ENCODE results near the gene SPACA4.
"Not testable (repeated sequence)": the region's sequence is repeated elsewhere in the genome, so short reads cannot be mapped to it uniquely, and the experiment has no call there.

SPACA4 gene

DNA sequence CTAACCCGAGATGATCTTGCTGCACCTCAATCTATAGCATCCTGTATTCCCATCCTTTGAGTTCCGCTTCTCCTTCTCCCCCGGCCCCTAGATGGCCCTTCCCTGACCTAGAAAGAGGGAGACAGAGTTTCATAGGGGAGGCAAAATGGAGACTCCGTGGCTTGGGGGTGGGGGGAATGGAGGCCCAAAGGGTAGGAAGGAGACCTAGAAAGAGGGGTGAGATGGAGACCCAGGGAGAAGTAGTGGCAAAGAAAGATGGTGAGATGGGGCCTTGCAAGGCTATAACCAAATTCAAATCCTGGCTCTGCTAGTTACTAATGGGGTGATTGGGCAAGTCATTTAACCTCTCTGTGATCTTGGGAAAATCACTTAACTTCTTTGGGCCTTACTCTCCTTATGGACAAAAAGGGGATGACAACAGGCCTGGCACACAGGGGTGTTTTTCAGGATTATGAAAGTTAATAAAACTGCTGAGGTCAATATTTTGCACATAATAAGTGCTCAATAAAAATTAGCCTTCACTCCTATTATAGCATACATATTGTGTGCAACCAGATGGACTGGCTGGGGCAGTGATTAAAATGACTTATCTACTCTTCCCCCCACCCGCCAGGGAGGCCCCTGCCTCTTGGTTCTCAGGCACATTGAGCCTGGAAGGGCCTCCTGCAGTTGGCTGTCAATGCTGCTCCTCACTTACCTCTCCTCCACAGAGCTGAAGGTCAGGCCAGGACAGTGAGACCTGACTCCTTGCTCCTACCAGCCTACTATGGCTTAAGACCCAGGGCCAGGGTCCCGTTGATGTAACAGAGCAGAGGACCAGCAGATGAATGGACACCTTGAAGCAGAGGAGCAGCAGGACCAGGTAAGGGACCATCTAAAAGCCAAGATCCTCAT is 13.4 kb downstream of the SPACA4 start:
- no peak for DNase-seq

DNA sequence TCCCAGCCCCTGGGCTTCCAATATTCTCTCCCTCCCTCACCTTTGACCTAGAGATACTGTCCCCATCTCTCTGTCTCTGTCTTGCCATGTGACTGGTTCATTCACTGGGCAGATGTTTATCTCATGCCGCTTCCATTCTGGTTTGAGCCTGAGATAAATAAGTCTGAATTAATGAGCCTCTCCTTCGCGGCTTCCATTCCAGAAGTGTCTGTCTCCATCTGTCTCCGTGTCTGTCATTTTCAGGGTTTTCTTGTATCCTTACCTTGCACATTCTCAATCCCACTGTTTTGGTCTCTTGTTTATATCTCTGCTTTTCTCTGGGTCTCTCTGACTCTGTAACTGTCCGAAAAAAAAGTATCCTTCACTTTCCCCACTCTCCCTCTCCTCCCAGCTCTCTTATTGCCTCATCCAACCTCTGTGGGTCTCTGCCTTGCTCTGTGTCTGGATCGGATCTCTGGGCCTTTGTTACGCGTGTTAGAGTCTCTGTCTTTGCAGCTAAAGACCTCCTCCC is 17.1 kb downstream of the SPACA4 start:
- DNase-seq = no peak

DNA sequence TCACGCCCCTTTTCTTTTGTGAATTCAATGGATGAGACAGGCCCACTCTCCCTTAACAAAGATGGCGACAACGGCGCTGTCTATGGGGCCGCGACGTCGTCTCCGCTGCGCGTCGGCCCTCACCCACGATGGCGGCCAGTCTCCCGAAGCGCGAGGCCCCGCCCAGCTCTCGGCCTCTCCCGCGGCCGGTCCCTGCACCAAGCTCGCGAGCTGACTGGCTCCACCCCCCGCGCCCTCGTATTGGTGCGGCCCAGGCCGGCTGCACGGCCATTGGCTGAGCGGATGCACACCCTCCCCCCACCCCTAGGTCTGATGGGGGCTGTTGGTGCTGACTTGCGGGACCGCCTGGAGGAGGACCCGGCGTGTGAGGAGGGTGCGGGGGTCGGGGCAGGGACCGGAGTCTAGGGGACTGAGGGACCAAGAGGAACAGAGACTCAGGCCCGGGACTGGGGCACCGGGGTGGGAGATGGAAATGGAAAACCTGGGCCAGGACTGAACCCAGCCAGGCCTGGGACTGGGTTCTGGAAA is 17.6 kb downstream of the SPACA4 start:
- peak; percentile 98 for DNase-seq

DNA sequence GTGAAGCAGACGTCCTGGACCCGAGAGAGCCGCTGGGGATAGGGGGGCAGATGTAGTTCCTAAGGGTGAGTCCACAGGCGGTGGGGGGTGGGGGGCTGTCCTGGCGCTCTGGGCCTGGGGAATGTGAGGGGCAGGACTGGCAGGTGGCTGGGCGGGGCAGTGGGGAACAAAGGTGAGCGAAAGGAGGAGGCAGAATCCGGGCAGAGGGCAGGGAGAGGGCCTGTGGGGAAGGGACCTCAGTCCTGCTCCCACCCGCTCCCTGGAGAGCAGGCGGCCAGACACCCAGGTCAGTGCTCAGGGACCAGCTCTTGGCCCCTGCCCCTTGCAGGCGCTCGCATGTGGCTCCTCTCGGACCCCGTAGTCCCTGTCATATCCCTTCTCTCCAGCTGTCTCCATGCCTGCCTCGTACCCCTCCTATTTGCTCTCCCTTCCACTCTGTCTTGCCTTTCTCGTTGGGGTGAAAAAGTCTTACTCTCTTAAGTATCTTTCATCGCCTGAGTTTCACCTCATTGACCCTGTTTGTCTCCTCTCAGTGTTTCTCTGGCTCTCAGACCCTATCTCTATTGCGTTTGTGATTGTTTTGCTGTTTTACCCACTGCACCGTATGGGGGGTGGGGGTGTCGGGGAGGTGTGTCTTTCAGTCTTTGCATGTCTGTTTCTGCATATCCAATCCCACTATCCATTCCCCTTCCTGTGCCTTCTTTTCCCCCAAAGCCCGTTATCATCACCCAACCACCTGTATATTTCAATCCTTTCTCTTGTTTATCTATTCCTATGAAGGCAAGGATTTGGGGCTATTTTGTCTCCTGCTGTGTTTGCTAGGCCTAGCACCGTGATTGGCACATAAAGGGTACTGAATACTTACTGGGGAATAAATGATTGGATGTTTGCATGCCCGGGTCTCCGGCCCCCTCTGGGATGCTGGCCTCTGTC is 18.5 kb downstream of the SPACA4 start:
- DNase-seq = peak; percentile 7

DNA sequence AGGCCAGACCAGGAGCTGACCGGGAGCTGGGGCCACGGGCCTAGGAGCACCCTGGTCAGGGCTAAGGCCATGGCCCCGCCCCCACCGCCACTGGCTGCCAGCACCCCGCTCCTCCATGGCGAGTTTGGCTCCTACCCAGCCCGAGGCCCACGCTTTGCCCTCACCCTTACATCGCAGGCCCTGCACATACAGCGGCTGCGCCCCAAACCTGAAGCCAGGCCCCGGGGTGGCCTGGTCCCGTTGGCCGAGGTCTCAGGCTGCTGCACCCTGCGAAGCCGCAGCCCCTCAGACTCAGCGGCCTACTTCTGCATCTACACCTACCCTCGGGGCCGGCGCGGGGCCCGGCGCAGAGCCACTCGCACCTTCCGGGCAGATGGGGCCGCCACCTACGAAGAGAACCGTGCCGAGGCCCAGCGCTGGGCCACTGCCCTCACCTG is 19.4 kb downstream of the SPACA4 start:
- no peak for DNase-seq

DNA sequence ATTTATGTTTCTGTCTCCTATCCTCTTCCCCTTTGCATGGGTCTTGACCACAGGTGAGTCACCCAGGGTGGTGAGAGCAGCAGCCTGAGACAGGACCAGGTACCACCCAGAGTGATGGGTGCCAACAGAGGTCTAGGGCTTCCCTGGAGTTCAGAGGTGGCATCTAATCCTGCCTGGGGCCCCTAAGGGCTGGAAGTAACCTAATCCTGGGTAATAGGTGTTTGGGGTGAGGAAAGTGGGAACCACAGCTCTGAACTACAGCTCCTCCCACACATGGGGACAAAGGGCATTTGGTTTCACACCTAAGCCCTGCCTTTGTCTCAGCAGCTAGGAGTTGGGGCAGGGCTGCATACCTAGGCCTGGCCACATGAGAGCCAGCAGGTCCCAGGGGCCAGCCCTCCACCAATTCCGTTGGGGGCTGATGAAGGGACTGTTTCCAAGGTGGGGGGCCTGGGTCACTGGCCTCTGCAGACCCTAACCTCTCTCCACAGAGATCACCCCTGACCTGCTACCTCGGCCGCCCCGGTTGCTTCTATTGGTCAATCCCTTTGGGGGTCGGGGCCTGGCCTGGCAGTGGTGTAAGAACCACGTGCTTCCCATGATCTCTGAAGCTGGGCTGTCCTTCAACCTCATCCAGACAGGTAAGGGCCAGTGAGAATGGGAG is 20.8 kb downstream of the SPACA4 start:
- peak; percentile 33 for DNase-seq

DNA sequence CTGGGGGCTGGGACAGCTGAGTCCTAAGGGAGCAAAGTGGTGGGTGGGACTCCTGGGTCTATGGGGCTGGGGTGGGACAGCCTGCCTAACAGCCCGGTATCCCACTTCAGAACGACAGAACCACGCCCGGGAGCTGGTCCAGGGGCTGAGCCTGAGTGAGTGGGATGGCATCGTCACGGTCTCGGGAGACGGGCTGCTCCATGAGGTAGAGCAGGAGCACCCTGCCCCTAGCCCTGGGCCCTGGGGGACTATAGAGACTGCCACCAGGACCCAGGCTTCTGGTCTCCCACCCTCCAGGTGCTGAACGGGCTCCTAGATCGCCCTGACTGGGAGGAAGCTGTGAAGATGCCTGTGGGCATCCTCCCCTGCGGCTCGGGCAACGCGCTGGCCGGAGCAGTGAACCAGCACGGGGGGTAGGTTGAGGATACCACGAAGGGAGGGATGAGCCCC is 21.3 kb downstream of the SPACA4 start:
- no peak for DNase-seq

DNA sequence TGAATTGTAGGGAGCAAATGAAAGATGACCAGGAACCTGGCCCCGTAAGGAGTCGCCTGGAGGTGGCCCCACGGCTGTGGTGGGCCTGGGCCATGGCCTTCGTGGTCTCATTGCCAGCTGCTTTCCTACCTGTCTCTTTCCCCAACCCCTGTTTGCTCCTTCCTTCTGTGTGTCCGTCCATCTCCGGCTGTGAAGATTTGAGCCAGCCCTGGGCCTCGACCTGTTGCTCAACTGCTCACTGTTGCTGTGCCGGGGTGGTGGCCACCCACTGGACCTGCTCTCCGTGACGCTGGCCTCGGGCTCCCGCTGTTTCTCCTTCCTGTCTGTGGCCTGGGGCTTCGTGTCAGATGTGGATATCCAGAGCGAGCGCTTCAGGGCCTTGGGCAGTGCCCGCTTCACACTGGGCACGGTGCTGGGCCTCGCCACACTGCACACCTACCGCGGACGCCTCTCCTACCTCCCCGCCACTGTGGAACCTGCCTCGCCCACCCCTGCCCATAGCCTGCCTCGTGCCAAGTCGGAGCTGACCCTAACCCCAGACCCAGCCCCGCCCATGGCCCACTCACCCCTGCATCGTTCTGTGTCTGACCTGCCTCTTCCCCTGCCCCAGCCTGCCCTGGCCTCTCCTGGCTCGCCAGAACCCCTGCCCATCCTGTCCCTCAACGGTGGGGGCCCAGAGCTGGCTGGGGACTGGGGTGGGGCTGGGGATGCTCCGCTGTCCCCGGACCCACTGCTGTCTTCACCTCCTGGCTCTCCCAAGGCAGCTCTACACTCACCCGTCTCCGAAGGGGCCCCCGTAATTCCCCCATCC is 22.1 kb downstream of the SPACA4 start:
- peak; percentile 3 for DNase-seq

DNA sequence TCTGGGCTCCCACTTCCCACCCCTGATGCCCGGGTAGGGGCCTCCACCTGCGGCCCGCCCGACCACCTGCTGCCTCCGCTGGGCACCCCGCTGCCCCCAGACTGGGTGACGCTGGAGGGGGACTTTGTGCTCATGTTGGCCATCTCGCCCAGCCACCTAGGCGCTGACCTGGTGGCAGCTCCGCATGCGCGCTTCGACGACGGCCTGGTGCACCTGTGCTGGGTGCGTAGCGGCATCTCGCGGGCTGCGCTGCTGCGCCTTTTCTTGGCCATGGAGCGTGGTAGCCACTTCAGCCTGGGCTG is 22.7 kb downstream of the SPACA4 start:
- DNase-seq = no peak

DNA sequence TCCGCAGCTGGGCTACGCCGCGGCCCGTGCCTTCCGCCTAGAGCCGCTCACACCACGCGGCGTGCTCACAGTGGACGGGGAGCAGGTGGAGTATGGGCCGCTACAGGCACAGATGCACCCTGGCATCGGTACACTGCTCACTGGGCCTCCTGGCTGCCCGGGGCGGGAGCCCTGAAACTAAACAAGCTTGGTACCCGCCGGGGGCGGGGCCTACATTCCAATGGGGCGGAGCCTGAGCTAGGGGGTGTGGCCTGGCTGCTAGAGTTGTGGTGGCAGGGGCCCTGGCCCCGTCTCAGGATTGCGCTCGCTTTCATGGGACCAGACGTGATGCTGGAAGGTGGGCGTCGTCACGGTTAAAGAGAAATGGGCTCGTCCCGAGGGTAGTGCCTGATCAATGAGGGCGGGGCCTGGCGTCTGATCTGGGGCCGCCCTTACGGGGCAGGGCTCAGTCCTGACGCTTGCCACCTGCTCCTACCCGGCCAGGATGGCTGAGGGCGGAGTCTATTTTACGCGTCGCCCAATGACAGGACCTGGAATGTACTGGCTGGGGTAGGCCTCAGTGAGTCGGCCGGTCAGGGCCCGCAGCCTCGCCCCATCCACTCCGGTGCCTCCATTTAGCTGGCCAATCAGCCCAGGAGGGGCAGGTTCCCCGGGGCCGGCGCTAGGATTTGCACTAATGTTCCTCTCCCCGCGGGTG is 23.2 kb downstream of the SPACA4 start:
- DNase-seq = peak; percentile 24

DNA sequence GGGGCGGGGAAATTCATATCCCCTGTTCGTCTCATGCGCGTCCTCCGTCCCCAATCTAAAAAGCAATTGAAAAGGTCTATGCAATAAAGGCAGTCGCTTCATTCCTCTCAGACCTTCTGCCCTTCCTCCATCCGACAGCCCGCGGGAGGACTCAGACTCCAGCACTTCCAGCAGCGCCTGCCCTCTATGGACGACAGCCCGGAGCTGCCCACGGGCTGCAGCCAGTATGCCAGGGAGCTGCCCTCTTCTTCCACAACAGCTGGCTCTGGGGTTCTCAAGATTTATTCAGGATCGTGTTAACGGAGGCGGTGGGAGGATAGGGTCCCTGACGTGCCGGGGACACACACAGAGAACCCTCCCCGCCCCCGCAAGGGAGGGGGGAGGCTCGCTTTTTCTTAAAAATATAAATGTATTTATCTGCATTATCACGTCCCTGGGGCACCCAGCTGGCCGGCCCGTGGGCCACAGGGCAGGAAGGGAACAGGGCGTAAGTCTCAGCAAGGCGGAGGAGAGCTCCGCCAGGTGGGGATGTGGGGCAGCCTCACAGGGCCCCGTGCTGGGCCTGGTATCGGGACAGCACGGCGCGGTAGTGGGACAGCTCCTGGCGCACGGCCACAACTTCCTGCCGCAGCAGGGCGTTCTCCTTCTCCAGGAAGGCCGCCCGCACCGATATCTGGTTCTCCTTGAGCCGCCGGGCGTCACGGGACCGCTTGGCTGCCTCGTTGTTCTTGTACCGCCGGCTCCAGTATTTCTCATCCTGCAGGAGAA is 23.9 kb downstream of the SPACA4 start:
- peak; percentile 3 for DNase-seq

DNA sequence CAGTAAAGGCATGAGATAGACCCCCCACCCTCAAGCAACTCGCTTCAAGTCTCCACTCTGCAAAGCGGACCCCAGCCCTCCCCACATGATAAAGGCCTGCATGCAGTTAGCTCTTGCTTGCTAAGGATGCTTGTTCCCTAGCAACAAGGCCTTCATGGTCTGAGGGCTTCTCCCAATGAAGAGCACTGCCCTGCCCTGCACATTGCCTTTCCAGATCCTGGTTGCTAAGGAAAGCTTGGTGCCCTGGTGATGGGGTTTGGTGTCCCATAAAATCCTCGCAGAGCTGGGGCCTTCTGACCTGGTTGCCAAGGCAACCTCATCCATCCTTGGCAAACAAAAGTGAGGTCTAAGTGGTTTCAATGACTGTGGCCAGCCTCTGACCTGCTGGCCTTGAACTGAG is 24.7 kb downstream of the SPACA4 start:
- DNase-seq = no peak

DNA sequence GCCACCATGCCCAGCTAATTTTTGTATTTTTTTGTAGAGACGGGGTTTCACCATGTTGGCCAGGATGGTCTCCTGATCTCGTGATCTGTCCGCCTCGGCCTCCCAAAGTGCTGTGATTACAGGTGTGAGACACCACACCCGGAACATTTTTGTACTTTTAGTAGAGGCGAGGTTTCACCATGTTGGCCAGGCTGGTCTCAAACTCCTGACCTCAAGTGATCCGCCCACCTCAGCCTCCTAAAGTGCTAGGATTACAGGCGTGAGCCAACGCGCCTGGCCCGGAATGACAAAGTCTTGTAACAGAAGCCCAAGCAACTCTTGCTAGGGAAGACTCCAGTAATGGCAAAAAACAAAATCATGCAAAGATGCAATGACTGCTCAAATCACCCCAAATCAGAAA is 25.7 kb downstream of the SPACA4 start:
- not testable (repeated sequence) for DNase-seq

DNA sequence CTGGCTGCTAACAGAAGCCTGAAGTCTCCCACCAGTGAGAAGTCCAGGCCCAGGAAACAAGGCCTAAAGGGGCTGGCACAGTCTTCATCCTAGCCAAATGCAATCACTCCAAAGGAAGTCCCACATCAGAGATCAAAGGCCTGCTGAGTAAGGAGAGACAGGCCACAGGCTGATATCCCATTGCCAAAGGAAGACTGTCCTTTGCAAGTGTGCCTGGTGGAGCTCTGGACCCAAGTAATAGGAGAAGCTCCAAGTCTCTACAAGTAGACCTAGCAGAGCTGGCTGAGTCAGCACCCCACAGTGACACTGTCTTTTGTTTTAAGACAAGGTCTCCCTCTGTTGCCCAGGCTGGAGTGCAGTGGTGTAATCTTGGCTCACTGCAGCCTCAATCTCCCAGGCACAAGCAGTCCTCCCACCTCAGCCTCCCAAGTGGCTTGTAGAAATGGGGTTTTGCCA is 26.2 kb downstream of the SPACA4 start:
- DNase-seq = peak; percentile 12

DNA sequence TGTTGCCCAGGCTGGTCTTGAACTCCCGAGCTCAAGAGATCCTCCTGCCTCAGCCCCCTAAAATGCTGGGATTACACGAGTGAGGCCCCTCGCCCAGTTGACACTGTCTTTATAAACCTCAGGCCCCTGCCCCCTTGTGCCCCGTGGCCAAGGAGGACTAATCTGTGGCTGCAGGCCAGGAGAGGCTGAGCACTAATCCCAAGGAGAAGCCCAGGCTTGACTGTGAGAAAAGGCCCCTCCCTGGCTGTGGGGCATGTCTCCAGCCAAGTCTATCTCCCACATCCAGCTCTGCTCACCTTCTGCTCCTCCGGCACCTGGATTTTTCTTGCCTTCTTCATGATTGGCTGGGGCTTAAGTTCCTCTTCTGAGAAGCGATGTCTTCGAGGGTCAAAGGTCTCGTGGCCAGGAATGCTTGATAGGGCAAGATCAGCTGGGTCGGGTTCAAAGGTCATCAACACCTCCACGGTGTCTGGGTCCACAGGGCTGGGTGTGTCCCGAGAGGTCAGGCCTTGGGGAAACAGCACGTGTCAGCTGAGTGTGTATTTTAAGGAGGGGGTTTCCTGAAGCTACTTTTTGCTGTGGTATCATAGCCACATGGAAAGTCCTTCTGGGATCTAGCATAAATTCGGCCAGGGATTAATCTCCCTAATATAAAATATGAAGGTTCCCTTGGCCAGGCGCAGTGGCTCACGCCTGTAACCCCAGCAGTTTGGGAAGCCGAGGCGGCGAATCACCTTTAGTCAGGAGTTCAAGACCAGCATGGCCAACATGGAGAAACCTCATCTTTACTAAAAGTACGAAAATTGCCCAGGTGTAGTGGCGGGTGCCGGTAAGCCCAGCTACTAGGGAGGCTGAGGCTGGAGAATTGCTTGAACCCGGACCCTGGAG is 26.9 kb downstream of the SPACA4 start:
- no peak for DNase-seq

DNA sequence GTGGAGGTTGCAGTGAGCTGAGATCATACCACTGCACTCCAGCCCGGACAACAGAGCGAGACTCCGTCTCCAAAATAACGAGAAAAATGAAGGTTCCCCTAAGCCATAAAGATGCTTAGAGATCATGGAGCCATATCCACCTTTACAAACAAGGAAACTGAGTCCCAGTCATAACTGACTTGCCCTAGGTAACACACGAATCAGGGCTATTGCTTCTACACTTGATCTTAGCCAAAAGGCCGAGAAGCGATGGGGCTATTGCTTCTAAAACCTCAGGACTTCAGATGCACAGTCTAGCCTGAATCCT is 27.4 kb downstream of the SPACA4 start:
- DNase-seq = no peak

DNA sequence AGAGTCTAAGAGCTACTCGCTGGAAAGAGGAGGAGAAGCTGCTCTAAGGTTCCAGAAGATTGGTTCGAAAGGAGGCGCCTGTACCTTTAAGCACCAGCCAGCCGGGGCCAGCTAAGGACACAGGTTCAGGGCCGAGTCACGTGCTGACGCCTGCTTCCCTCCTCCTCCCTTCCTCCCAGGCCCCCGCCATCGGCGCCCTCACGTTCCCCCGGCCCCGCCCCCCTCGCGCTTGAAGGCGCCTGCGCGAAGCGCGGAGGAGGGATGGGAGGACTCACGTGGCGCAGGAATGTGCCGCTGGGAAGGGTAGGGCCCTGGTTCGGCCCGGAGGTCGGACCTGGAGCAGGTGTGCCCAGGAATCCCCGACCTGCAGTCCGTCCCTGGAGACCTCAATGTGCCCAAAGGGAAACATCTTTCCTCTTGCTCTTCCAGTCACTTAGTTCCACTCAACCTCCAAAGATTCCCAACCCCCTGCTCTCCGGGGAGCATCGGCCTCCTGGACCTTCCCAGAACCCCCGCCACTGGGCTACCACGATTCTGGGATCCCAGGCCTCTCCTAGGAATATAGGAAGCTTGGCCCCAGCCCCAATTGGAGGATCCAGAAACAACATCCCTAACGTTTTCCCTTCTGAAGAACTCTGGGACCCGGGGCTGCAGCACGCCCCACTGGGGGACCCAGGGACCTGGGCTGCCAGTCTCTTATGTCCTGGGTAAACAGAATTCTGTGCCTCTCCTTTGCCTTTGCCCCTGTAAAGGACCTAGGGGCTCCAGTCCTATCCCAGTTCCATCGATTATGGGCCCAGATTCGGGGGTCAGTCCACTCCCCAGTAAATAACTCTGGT is 28.1 kb downstream of the SPACA4 start:
- peak; percentile 93 for DNase-seq

DNA sequence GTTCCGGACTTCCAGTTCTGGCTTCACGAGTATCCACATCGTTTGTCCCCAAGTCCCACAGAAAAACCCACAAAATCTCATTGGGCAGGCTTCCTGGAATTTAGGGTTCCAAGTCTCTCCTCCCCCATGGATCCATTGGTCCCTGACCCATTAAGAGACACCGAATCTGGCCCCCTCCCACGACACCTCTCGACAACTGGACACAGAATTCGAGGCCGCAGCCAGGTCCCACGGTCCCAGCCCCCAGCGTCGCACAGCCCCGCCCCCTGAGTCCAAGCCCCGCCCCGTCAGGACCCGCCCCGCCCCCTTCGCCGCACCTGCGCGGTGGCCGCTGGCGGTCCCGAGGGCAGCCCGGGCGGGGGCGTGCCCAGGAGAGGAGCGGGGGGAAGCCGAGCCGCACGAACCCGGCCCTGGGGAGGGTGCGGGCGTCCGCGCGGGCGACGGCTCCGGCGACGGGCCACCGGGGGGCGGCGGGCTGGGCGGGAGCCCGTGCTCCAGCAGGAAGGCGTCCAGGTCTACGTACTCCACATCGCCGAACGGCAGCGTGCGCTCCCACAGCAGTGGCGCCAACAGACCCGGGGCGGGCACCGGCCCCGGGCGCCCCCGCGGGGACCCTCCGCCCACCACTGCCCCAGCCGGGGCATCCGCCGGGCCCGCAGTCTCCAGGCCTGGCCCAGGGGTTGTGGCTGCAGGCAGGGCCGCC is 28.9 kb downstream of the SPACA4 start:
- DNase-seq = peak; percentile 75
